Measurements from ENCODE around the gene SCN5A.

GRCh38 chr3:38577371-38578080 is 72.0 kb downstream of the SCN5A start:
- no peak for TF ChIP-seq CTCF (IDR thresholded peaks at IDR 0.05)
- no peak for TF ChIP-seq POLR2A (IDR thresholded peaks at IDR 0.05; ENCODE audit: low read depth)
- no peak for TF ChIP-seq POLR2AphosphoS5 (IDR thresholded peaks at IDR 0.05)
- no peak for TF ChIP-seq EP300 (IDR thresholded peaks at IDR 0.05)
